Mesenteric fat pad (tissue), 1 donor: ENCODE measurements around the gene BRI3. TPM values are rescaled to one million over a fixed set of nuclear protein-coding genes. Genes with fewer than 3 reads are reported as not detected.

Source experiments
- DNase-seq: peaks from one replicate; pipeline ENCODE4 v3.0.0-alpha.2; 2020; ENCODE audit warnings: low spot score
- total RNA-seq: library from RNA; stranded (reverse); fragmentation: NEBNext Ultra II Directional; extraction: Animal tissue kit (Norgen Biotek cat#: 25700); gene quantifications from one replicate; pipeline ENCODE4 v1.2.1, GENCODE V29; 2021
- donor health status: DM: yes; HTN: yes; CAD: no.

BRI3 gene
- total RNA-seq, 1 donor from 2014 or later, result 355 TPM

DNA sequence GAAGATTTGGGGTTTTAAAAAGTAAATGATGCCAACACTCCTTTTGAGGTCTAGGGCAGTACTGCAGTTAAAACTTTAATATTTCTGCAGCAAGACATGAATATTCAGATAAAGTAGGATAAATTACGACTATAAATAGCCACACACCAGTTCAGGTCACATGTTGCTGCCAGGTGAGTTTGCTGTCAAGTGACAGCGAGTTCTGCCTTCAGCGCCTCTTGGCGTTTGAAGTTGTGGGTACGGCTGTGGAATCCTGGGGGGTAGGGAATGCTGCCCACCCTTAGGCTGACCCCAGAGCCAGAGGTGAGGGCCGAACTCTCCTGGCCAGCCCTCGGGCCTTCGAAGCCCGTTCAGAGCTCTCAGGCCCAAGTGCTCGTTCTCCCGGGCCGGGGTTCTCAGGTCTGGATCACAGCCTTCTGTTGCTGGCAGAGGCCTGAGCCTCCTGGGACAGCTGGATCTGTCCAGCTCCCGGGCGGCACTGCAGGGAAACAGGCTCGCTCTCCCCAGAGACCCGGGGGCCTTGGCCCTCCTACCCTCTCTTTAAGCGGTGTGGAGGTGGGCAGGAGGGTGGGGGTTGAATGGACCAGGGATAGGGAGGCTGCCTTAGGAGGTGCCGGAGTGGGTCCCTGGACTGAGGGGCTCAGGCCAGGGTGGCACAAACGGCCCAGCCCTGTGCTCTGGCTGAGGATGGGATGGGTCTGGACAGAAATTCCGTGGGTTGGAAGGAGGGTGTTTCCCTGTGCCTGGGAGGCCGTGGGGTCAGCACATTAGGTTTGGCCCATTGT lies 5.4 kb downstream of the BRI3 start:
- no peak for DNase-seq

DNA sequence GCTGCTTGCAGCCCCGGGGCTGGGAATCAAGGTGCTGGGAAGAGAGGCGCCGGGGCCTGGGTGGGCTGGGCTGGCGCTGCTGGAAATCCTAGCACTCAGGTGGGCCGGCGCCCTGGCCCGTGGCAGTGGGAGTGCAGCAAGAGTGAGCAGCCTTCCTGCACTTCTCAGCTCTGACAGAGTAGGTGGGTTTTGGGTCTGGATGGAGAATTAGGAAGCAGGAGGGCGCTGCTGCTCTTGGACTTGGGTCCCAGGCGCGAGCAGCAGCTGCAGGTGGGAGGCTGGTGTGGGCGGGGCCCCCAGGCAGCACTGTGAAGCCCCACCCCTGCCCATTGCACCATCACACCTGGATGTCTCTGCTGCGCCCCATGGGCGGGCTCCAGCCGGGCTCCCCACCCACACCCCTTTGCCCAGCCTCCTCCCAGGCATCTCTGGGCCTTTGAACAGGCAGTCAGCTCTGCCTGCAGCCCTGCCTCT lies 6.0 kb downstream of the BRI3 start:
- DNase-seq, result no peak

DNA sequence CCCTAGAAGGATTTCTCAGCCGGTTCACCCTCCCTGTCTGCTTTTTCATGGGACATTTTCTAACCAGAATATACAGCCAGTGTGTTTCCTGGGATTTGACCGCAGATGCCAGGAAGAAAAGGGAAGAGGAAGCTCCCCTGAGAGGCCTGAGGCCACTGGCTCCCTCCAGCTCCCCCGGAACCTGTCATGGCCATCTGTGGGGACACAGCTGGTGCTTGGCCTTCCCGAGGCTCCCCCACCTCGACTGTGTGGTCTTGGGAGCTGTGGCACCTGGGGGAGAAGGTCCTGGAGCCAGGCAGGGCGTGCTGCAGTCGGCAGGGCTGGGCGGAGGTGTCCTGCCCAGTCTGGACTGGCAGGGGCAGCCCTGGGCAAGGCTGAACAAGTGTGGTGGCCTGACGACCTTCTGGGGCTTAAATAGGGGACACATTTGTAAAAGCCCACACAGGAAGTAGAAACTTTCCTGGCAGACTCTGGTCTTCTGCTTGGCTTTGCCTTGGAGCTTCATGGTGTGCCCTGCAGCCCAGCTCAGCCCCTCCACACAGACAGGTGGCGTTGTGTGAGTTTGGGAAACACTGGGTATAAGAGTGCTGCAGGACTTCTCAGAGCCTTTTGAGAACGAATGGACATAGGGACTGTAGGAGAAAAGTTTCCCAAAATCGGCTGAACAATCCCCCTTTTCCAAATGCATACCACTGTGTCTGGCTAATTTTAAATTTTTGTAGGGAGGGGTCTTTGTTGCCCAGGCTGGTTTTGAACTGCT lies 6.8 kb downstream of the BRI3 start:
- DNase-seq, result no peak

- DNase-seq, result no peak
Observed at GRCh38 chr7:98289333-98289875, 7.9 kb downstream of the BRI3 start.

DNA sequence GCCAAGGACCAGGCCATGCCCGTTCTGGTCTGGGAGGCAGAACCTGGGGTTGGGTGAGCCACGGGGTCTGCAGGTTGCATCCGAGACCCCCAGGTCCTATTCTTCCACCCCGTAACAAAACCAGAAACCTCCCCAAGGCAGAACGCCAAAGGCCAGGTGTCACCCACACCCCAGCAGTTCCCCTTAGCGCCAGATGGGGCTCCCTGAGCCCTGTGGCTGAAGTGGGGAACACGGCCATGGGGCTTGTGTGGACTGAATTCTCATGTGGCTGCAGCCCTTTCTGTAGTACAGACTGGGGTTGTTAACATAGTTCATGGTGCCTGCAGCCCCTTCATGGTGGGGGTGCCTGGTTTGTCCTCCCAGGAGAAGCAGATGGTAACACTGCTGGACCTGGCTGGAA lies 10.2 kb downstream of the BRI3 start:
- no peak for DNase-seq

DNA sequence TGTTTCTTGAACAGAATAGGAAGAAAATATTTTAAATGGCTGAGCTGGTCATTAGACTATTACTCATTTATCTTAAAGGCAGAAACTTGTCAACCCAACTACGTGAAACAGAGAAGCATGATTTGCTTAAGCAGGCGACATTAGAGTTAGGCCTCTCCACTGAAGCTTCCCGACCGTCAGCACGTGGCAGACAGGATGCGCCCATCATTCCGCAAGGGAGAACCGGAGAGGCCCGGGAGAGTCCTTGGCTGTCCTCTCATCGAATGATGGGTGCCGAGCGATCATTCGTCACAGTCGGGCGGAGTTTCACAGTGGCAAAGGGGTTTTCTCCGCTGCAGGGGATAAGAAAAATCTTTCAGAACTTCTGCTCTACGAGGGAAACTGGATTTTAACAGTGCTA lies 11.8 kb downstream of the BRI3 start:
- no peak for DNase-seq

GRCh38 chr7:98293746-98294145 lies 12.3 kb downstream of the BRI3 start:
- DNase-seq, result no peak

DNA sequence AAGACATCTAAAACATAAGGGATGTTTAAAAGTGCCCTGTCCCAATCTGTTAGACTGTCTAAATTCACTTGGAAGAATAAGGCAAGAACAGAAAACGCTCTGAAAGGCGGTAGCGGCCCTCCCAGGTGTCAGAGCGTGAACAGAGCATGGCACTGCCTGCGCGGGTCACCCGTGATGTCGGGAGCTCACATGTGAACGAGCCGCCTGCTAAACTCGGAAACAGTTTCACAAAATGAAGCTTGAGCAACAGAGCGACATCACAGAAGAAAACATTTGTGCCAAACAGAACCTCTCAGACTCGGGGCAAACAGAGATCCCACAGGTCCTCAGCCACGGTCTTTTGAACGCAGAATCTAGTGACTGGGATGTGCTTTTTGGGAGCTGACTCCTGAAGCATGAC lies 12.8 kb downstream of the BRI3 start:
- no peak for DNase-seq

- no peak for DNase-seq
Observed at GRCh38 chr7:98294798-98295382, 13.4 kb downstream of the BRI3 start.

DNA sequence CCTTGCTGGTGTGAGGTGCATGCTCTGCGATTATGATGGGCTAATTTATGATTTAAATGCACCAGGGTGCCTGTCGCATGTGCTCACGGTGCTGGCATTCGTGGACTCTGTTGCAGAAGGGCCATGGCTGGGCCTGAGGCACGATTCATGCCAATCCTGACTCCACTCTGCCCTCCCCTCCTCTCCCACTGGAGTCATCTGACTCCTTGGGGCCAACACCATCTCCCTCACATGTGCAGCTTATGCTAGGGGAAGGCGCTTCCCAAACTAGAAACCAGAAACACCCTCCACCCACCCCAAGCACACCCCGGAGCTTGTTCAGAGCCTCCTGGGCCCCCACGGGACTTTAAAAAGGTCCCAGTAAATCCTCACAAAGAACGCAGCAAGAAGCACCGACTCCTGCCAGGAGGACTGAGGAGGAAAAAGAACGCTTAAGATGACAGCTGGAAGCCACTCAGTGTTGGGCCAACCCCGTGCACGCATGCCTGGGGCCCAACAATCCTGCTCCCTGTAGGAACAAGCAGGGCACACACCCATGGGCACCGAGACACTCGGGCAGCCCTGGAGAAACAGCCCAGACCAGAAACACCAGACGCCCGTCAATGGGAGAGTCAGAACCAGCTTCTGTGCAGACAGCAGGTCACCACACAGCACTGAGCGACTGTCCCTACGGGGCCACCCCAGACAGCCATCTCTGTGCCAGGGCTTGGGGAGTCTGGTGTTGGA lies 14.1 kb downstream of the BRI3 start:
- DNase-seq, result no peak

- no peak for DNase-seq
Observed at GRCh38 chr7:98296833-98297232, 15.3 kb downstream of the BRI3 start.

DNA sequence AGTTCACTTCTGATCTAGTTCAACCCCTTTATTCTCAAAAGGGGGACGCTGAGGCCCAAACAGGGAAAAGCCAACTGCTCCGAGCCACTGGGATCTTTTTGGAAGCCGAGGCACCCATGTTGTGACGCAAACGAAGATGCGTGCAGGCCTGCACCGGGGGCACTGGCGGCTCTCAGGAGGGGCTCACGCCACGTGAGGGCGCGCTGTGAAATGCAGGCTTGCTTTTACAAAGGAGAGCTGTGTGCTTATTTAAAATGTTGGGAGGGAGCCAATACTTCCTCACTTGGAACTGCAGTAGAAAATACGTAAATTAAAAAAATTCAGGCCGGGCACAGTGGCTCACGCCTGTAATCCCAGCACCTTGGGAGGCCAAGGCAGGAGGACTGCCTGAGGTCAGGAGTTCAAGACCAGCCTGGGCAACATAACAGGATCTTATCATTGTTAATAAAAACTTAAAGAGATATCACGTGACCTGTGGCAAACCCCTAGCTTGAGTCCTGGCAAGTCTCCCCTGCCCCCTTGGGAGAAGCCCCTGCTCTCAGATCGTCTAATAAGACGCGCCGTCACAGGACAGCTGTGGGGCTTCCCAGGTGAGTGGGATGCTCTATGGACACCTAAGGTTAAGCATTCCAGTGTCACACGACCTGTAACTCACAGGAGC lies 16.3 kb downstream of the BRI3 start:
- no peak for DNase-seq

GRCh38 chr7:98300595-98301372 lies 19.3 kb downstream of the BRI3 start:
- DNase-seq, result no peak

GRCh38 chr7:98301693-98302470 lies 20.4 kb downstream of the BRI3 start:
- no peak for DNase-seq

DNA sequence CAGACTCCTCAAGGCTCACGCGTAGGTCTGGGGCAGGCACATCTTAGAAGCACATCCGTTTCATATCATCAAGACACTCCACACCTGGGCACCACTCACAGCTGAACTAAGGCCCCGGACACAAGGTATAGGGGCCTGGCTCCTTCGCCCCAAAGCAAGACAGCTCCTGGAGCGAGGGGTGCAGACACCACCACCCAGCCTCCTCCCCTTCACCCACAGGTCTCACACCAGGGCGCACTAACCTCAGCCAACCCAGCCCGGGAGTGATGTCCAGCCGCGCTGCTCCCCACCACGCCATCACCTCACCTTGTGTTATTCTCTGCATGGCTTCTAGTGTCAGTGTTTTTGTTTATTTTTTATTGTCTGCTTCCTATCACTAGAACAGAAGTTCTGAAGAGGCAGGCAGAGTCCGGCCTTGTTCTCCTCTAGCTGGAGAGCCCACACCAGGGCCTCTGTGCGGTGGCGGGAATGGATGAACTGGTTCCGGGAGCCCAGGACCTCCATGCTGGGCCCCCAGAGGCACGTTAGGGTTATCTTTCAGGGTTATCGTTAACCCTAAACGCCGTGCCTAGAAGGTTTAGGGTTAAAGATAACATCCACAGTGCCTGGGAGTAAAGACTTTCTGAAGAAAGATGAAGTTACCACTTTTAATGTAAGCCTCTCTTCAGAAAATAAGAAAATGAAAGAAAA lies 21.8 kb downstream of the BRI3 start:
- no peak for DNase-seq

DNA sequence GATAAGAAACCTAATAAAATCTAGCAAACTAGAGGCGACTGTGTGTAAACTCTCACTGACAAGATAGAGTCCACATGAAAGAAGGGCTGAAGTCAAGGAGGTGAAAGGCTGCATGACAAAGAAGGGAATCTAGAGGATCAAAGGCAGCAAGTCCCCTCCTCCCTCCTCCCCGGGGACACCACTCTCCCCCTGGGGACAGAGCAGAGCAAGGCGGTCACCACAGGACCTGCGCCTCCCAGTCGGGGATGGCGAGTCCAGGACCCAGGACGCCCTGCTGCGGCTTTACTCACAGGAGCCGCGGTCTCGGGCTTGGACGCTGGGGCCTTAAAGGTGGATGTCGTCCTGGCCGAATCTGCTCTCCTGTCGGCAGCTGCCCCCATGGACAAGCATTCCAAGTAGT lies 22.4 kb downstream of the BRI3 start:
- DNase-seq, result no peak

DNA sequence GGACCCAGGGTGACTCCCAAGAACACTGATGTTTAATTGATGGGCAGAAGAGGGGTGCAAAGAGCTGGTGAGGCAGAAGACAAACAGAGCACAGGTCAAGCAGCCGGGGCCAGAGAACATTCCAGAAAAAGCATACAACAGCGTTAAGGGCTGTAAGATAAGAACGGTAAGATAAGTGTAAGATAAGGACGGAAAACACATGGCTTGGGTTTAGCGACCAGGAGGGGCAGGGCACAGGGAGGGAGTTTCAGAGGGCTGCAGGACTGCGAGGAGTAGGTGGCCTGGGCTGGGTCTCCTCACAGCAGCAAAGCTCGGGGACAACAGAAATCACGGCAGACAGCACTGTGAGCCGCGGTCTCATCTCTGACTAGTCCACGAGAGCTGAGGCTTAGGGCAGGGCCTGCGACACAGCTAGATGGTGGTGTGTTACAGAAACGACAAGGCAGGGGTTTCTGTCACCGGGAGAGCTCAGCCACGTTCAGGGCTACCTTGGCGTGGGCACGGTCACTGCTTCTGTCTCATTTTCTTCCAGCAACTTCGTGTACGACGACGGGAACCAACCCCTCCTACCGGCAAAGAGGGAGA lies 24.6 kb downstream of the BRI3 start:
- DNase-seq, result no peak

DNA sequence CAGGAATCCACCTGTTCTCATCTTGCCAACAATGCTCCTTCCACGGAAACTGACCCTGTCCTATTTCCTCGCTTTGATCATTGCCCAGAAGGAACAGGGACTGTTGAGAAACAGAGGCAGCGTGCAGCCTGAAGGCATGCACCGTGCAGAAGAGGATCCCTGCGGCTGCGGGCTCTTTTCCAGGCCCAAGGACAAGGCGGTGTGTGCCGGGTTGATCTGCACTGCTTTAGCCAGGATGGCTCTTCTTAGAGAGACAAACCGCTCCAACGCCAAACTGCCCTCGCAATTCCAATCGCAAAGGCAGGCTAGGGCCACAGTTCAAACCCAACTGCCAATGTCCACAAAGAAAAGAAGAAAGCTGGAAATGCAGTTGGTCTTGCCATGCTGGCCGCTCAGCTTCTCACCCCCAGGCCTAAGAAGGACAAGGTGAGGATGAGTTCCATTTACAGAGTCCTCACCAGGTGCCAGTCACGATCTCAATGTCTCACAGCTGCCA lies 26.5 kb downstream of the BRI3 start:
- DNase-seq, result no peak
